Occipital lobe (tissue), 3 donors: ENCODE results near the gene HNRNPL. TPM values are rescaled to one million over a fixed set of nuclear protein-coding genes. Genes with fewer than 3 reads are reported as not detected.
"Not testable (repeated sequence)": the region's sequence is repeated elsewhere in the genome, so short reads cannot be mapped to it uniquely, and the experiment has no call there.

Experiments
- DNase-seq: peaks from one replicate; lab custom pipeline; 2025; lab: John Stamatoyannopoulos, UW
- small RNA-seq: library from RNA; depleted of rRNA; stranded (forward); fragments of <200 nt; gene quantifications from one replicate; pipeline ENCODE3, GENCODE V24; 2014
- total RNA-seq: library from RNA; depleted of rRNA; stranded (reverse); fragments of >200 nt; gene quantifications from one replicate; pipeline ENCODE4 v1.2.3, GENCODE V29; 2014

HNRNPL gene
- total RNA-seq, 1 donor from 2014 or later, result 350 TPM

GRCh38 chr19:38803543-38803942 is 46.2 kb downstream of the HNRNPL start:
- no peak for DNase-seq

GRCh38 chr19:38801359-38802095 is 48.3 kb downstream of the HNRNPL start:
- DNase-seq, result no peak

GRCh38 chr19:38800577-38801347 is 49.0 kb downstream of the HNRNPL start:
- DNase-seq, result no peak

GRCh38 chr19:38799104-38799503 is 50.7 kb downstream of the HNRNPL start:
- DNase-seq, result no peak

- DNase-seq, result not testable (repeated sequence)
Measured at GRCh38 chr19:38797781-38798180, 52.0 kb downstream of the HNRNPL start.

GRCh38 chr19:38796154-38796553 is 53.6 kb downstream of the HNRNPL start:
- DNase-seq, result no peak

- DNase-seq, result no peak
Measured at GRCh38 chr19:38795549-38795948, 54.2 kb downstream of the HNRNPL start.

GRCh38 chr19:38793671-38794070 is 56.1 kb downstream of the HNRNPL start:
- DNase-seq, result no peak

- DNase-seq, result no peak
Measured at GRCh38 chr19:38793177-38793576, 56.6 kb downstream of the HNRNPL start.

- no peak for DNase-seq
Measured at GRCh38 chr19:38792250-38793111, 57.3 kb downstream of the HNRNPL start.

- not testable (repeated sequence) for DNase-seq
Measured at GRCh38 chr19:38791451-38792064, 58.2 kb downstream of the HNRNPL start.

- DNase-seq, result not testable (repeated sequence)
Measured at GRCh38 chr19:38790507-38791403, 59.0 kb downstream of the HNRNPL start.

GRCh38 chr19:38788478-38789243 is 61.1 kb downstream of the HNRNPL start, which contains the start of gene LGALS7B:
TSS of gene LGALS7B (plus strand) at chr19:38789200. CDS start at chr19:38789227, 27 bp downstream.
- DNase-seq, result no peak

GRCh38 chr19:38786572-38787265 is 63.1 kb downstream of the HNRNPL start:
- DNase-seq, result no peak

Small RNAs within 50 kb of the gene (small RNA-seq; reads per million reads assigned to genes)
- not detected for gene RNU6-140P

Other genes with a start within 250 kb of the HNRNPL start
- 0.16 TPM for gene MAP4K1, start 232.0 kb downstream of the HNRNPL start, total RNA-seq
- gene EIF3K, start 230.8 kb downstream of the HNRNPL start, total RNA-seq, result 149 TPM
- 53.2 TPM for gene ACTN4, start 202.3 kb downstream of the HNRNPL start, total RNA-seq
- not detected for gene CAPN12, start 105.5 kb downstream of the HNRNPL start, total RNA-seq
- 1.1 TPM for gene LGALS7, start 76.5 kb downstream of the HNRNPL start, total RNA-seq
- not detected for gene LGALS7B, start 60.8 kb downstream of the HNRNPL start, total RNA-seq
- gene LGALS4, start 37.0 kb downstream of the HNRNPL start, total RNA-seq, result 1.4 TPM
- gene ECH1, start 18.2 kb downstream of the HNRNPL start, total RNA-seq, result 12.9 TPM
- gene RINL, start 28.3 kb upstream of the HNRNPL start, total RNA-seq, result 2.5 TPM
- gene SIRT2, start 49.6 kb upstream of the HNRNPL start, total RNA-seq, result 57.2 TPM
- 4.1 TPM for gene NFKBIB, start 50.0 kb upstream of the HNRNPL start, total RNA-seq
- gene CCER2, start 62.2 kb upstream of the HNRNPL start, total RNA-seq, result 1.1 TPM
- gene SARS2, start 80.8 kb upstream of the HNRNPL start, total RNA-seq, result 5.0 TPM
- 13.1 TPM for gene MRPS12, start 81.0 kb upstream of the HNRNPL start, total RNA-seq
- 3.6 TPM for gene FBXO17, start 125.8 kb upstream of the HNRNPL start, total RNA-seq
- 5.6 TPM for gene FBXO27, start 182.6 kb upstream of the HNRNPL start, total RNA-seq
- gene ACP7, start 234.4 kb upstream of the HNRNPL start, total RNA-seq, result not detected